WERI-Rb-1 (cell line): ENCODE results near the gene STMN1.

Experiments
- DNase-seq: peaks from one replicate; pipeline ENCODE4 v3.0.0-alpha.2; 2020
- H3K27ac ChIP-seq: fragments of 250-450 bp; sonication (Bioruptor Pico); 2 replicates; pipeline ENCODE4 v1.5.1; 2020; ENCODE audit warnings: mild to moderate bottlenecking, moderate library complexity
- H3K27me3 ChIP-seq: fragments of 250-450 bp; sonication (Bioruptor Pico); 2 replicates; pipeline ENCODE4 v1.5.1; 2021; ENCODE audit warnings: mild to moderate bottlenecking, low read depth, moderate library complexity; ENCODE audit not compliant: insufficient read depth, severe bottlenecking
- H3K36me3 ChIP-seq: fragments of 250-450 bp; sonication (Bioruptor Pico); 2 replicates; pipeline ENCODE4 v1.5.1; 2020; ENCODE audit warnings: mild to moderate bottlenecking, moderate library complexity
- H3K4me3 ChIP-seq: 2 replicates; pipeline ENCODE4 v1.5.1; 2011; ENCODE audit warnings: low read depth, mild to moderate bottlenecking, control low read depth, low read length
- H3K9me3 ChIP-seq: fragments of 250-450 bp; sonication (Bioruptor Pico); 2 replicates; pipeline ENCODE4 v1.5.1; 2021; ENCODE audit warnings: mild to moderate bottlenecking, moderate library complexity; ENCODE audit not compliant: severe bottlenecking
- CTCF ChIP-seq: IDR thresholded peaks from 2 replicates; pipeline ENCODE4 v1.5.1; 2011; ENCODE audit warnings: low read depth, mild to moderate bottlenecking, control low read depth, inconsistent platforms, low read length

STMN1 gene

DNA sequence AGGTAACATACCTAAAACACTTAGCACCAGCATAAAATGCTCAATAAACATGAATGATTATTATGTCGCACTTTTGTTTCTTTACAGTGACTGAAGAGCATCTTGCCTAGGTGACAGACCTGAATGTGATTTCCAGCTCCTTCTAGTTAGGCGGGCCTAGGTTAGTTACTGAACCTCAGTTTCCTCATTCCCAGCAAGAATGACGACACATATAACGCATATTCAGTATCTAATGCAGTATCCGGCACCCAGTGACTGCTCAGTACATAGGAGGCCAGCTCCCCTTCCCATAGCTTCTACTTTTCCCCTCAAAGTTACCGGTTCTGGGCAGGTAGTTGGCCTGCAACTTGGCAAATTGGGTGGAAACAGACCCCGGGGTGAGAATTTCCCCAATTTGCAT is 47.7 kb downstream of the STMN1 start:
- H3K27me3 ChIP-seq: no peaks in the 10 kb centered on the region
- no peaks in the 10 kb centered on the region for H3K9me3 ChIP-seq
- peak overlapping the region; percentile 85 for H3K4me3 ChIP-seq
- peaks cover 13% of the 10 kb centered on the region for H3K36me3 ChIP-seq
- peak overlapping the region; percentile 70 for H3K27ac ChIP-seq
- DNase-seq: no peak
- TF ChIP-seq CTCF: no peak

DNA sequence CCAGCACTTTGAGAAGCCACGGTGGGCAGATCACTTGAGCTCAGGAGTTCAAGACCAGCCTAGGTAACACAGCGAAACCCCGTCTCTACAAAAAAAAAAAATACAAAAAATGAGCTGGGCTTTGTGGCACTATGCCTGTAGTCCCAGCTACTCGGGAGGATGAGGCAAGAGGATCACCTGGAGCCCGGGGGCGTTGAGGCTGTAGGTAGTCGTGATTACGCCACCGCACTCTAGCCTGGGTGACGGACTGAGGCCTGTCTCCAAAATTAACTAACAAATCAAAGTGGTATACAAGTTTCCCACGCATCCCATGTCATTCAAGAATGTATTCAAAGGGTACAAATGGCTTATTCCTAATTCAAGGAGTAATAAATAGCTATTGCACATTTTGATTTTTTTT is 49.4 kb downstream of the STMN1 start:
- H3K36me3 ChIP-seq: no peaks in the 10 kb centered on the region; the same call in 1 of the 2 replicates
- H3K4me3 ChIP-seq: no peak overlapping the region
- H3K27me3 ChIP-seq: no peaks in the 10 kb centered on the region
- TF ChIP-seq CTCF: no peak
- no peaks in the 10 kb centered on the region for H3K9me3 ChIP-seq
- H3K27ac ChIP-seq: no peak overlapping the region
- no peak for DNase-seq

GRCh38 chr1:25854554-25854953 is 51.7 kb downstream of the STMN1 start:
- no peak for DNase-seq
- Histone ChIP-seq H3K9me3 (no peaks in the 10 kb centered on the region), H3K36me3 (no peaks in the 10 kb centered on the region; the same call in 1 of the 2 replicates), H3K27ac (no peak overlapping the region), H3K4me3 (no peak overlapping the region), H3K27me3 (no peaks in the 10 kb centered on the region)
- no peak for TF ChIP-seq CTCF
